Stimulated activated CD4-positive, alpha-beta T cell treated with anti-CD3 and anti-CD28 coated beads, TNF-alpha, amount 100 ng/mL, for 48 hours (primary cell): ENCODE measurements around the gene IMMP2L.
A peak's percentile ranks its signal among the peaks of the same experiment; 100 is the strongest.
"Not testable (repeated sequence)": the region's sequence is repeated elsewhere in the genome, so short reads cannot be mapped to it uniquely, and the experiment has no call there.

Experiments used
- DNase-seq, 3 donors: peaks; one replicate each; pipeline ENCODE4 v3.0.0-alpha.2; 2020; ENCODE audit warnings: low read depth in 3 of 3

IMMP2L gene

GRCh38 chr7:111561904-111562732, at the start of gene IMMP2L:
Gene IMMP2L (minus strand): TSS chr7:111562492.
- DNase-seq, result peak; percentile 72 to 87 (median 82)

- not testable (repeated sequence) for DNase-seq
These were observed 47.4 kb upstream of the IMMP2L start for GRCh38 chr7:111609483-111610254.

GRCh38 chr7:111607621-111608020, 45.3 kb upstream of the IMMP2L start:
- no peak for DNase-seq

GRCh38 chr7:111605246-111605645, 43.0 kb upstream of the IMMP2L start:
- DNase-seq, result no peak

GRCh38 chr7:111600091-111600490, 37.8 kb upstream of the IMMP2L start:
- no peak for DNase-seq

GRCh38 chr7:111595780-111596179, 33.5 kb upstream of the IMMP2L start:
- no peak for DNase-seq

- no peak for DNase-seq
These were observed 32.3 kb upstream of the IMMP2L start for GRCh38 chr7:111594602-111595001.

- no peak for DNase-seq
These were observed 31.1 kb upstream of the IMMP2L start for GRCh38 chr7:111593343-111593742.

GRCh38 chr7:111588065-111588433, 25.8 kb upstream of the IMMP2L start:
- DNase-seq, result no peak

- no peak for DNase-seq
These were observed 25.2 kb upstream of the IMMP2L start for GRCh38 chr7:111587410-111588064.

GRCh38 chr7:111586711-111587409, 24.6 kb upstream of the IMMP2L start:
- DNase-seq, result no peak

GRCh38 chr7:111581784-111582488, 19.6 kb upstream of the IMMP2L start:
- not testable (repeated sequence) for DNase-seq

GRCh38 chr7:111581207-111581606, 18.9 kb upstream of the IMMP2L start:
- not testable (repeated sequence) for DNase-seq

GRCh38 chr7:111578754-111579153, 16.5 kb upstream of the IMMP2L start:
- DNase-seq, result no peak

GRCh38 chr7:111571720-111572119, 9.4 kb upstream of the IMMP2L start:
- no peak for DNase-seq

- DNase-seq, result no peak
These were observed 6.7 kb upstream of the IMMP2L start for GRCh38 chr7:111568870-111569462.

GRCh38 chr7:111568419-111568818, 6.1 kb upstream of the IMMP2L start:
- no peak for DNase-seq

GRCh38 chr7:111564078-111564477, 1.8 kb upstream of the IMMP2L start:
- no peak for DNase-seq

- no peak for DNase-seq
These were observed 713 bp downstream of the IMMP2L start for GRCh38 chr7:111561654-111561903.

- no peak for DNase-seq
These were observed 1.3 kb downstream of the IMMP2L start for GRCh38 chr7:111560773-111561653.
